ENCODE measurements around the gene GALNT6. TPM values are rescaled to one million over a fixed set of nuclear protein-coding genes. Genes with fewer than 3 reads are reported as not detected.

The GALNT6 gene
- total and polyA plus RNA-seq, 12 donors: 0.15 to 6.3 (median 0.81) TPM

- H3K36me3 ChIP-seq: peaks cover 0 to 4% (median 0%) of the 10 kb centered on the region in 9 donors
- H3K27ac ChIP-seq: no peak overlapping the region
- peaks cover 0 to 4% (median 0%) of the 10 kb centered on the region in 7 donors for H3K27me3 ChIP-seq
- no peak for TF ChIP-seq CTCF (IDR thresholded peaks at IDR 0.05)
- ATAC-seq: no peak
- no peak overlapping the region for H3K4me3 ChIP-seq
- intact Hi-C loops (cut with DNase I): no loop called here
- peaks cover 0 to 5% (median 0%) of the 10 kb centered on the region in 9 donors for H3K4me1 ChIP-seq
- no peak for DNase-seq
- 88 to 90% methylated on average over 6 of the region's 6 CpGs for WGBS, 2 donors
- H3K9me3 ChIP-seq: no peaks in the 10 kb centered on the region
Observed at GRCh38 chr12:51362307-51362706, 28.9 kb downstream of the GALNT6 start.

GRCh38 chr12:51361161-51362016 lies 29.8 kb downstream of the GALNT6 start:
- H3K27me3 ChIP-seq: peaks cover 0 to 4% (median 0%) of the 10 kb centered on the region in 7 donors
- DNase-seq (no peak), ATAC-seq (peak in 1 of 8 donors; percentile 29)
- intact Hi-C loops (cut with DNase I): no loop called here
- peaks cover 0 to 7% (median 0%) of the 10 kb centered on the region in 9 donors for H3K36me3 ChIP-seq
- 60 to 64% methylated on average over 8 of the region's 8 CpGs for WGBS, 2 donors
- no peak overlapping the region for H3K4me3 ChIP-seq
- H3K27ac ChIP-seq: no peak overlapping the region
- TF ChIP-seq CTCF (IDR thresholded peaks at IDR 0.05): peak in 1 of 9 donors; percentile 7
- H3K9me3 ChIP-seq: no peaks in the 10 kb centered on the region
- peaks cover 0 to 5% (median 0%) of the 10 kb centered on the region in 9 donors for H3K4me1 ChIP-seq

GRCh38 chr12:51360315-51360714 lies 30.9 kb downstream of the GALNT6 start:
- Histone ChIP-seq H3K4me3 (no peak overlapping the region), H3K27ac (no peak overlapping the region), H3K9me3 (no peaks in the 10 kb centered on the region), H3K36me3 (peaks cover 0 to 7% (median 0%) of the 10 kb centered on the region in 9 donors), H3K27me3 (peaks cover 0 to 4% (median 0%) of the 10 kb centered on the region in 7 donors), H3K4me1 (peaks cover 0 to 5% (median 0%) of the 10 kb centered on the region in 9 donors)
- DNase-seq (no peak), ATAC-seq (no peak)
- 95 to 100% methylated on average over 2 of the region's 2 CpGs for WGBS, 2 donors
- no peak for TF ChIP-seq CTCF (IDR thresholded peaks at IDR 0.05)
- intact Hi-C loops (cut with DNase I): no loop called here

- ATAC-seq: no peak
Observed at GRCh38 chr12:51359851-51360250, 31.4 kb downstream of the GALNT6 start.

More at GRCh38 chr12:51359851-51360250, 31.4 kb downstream of the GALNT6 start:
- Histone ChIP-seq H3K27ac (no peak overlapping the region), H3K36me3 (peaks cover 0 to 7% (median 0%) of the 10 kb centered on the region in 9 donors), H3K4me1 (peaks cover 0 to 5% (median 0%) of the 10 kb centered on the region in 9 donors), H3K9me3 (no peaks in the 10 kb centered on the region), H3K4me3 (no peak overlapping the region), H3K27me3 (peaks cover 0 to 4% (median 0%) of the 10 kb centered on the region in 7 donors)
- TF ChIP-seq CTCF (IDR thresholded peaks at IDR 0.05): no peak
- 83 to 84% methylated on average over 4 of the region's 4 CpGs for WGBS, 2 donors
- no peak for DNase-seq
- intact Hi-C loops (cut with DNase I): no loop called here
